ENCODE measurements around the gene NLRC5. TPM values are rescaled to one million over a fixed set of nuclear protein-coding genes. Genes with fewer than 3 reads are reported as not detected.

NLRC5 gene
- total and polyA plus RNA-seq, 2 donors (not counting 3 experiments of a cell fraction or from before 2014, with no cell fraction given) = 7.4 to 26.3 TPM

GRCh38 chr16:57118461-57119084 lies 129.2 kb downstream of the NLRC5 start:
- H2AFZ ChIP-seq (ENCODE audit: low read depth, low read length) = no peak overlapping the region
- H3K27me3 ChIP-seq (ENCODE audit: control insufficient read depth in 2 of 2, insufficient read depth in 2 of 2, low read length in 2 of 2) = no peaks in the 10 kb centered on the region
- H3K4me2 ChIP-seq (ENCODE audit: insufficient read depth, low read length) = no peak overlapping the region
- dilution Hi-C loops (cut with MboI; ENCODE audit: extremely low pct_ligation_motif_present, low sequenced_read_pairs) (no loop called here), intact Hi-C loops (cut with micrococcal nuclease) (no loop called here)
- no peak overlapping the region for H3K27ac ChIP-seq (ENCODE audit: insufficient read depth, low read depth, low read length)
- no TSS peak for BruUV-seq (replicated peaks)
- no peak overlapping the region for H3K4me3 ChIP-seq (replicated peaks in 1 of 3; ENCODE audit: insufficient read depth in 1 of 3, low read depth in 1 of 3, low read length in 3 of 3)
- no peaks in the 10 kb centered on the region for H3K79me2 ChIP-seq (ENCODE audit: control insufficient read depth, insufficient read depth, low read length)
- no peaks in the 10 kb centered on the region for H4K20me1 ChIP-seq (replicated peaks; ENCODE audit: control insufficient read depth, extremely low read depth, insufficient read depth, low read length)
- ChIA-PET CTCF (interaction anchor here (1.0 to 4.1 kb wide), 2 partner anchors 11 to 26 kb away, joined by 3 to 19 read pairs; partner anchors contain the start of gene CPNE2), POLR2A (no interaction called here)
- no peak overlapping the region for H3K9ac ChIP-seq (replicated peaks; ENCODE audit: extremely low read depth, insufficient read depth, low read length)
- no peaks in the 10 kb centered on the region for H3K9me1 ChIP-seq (replicated peaks; ENCODE audit: control insufficient read depth, extremely low read depth, insufficient read depth, low read length)
- peaks cover 18 to 55% of the 10 kb centered on the region in 2 experiments for H3K36me3 ChIP-seq (ENCODE audit: control insufficient read depth in 2 of 2, extremely low read depth in 1 of 2, insufficient read depth in 2 of 2, low read length in 2 of 2)
- no peak for DNase-seq (ENCODE audit: low read depth, low spot score)
- no peak for FAIRE-seq
- no peaks in the 10 kb centered on the region for H3K4me1 ChIP-seq (ENCODE audit: control insufficient read depth, extremely low read depth, insufficient read depth, low read length)
- TF ChIP-seq GATA2 (IDR thresholded peaks at IDR 0.05; ENCODE audit: insufficient read depth, insufficient read length, low read depth, low read length) (no peak), FOS (IDR thresholded peaks at IDR 0.05; ENCODE audit: borderline replicate concordance, insufficient read depth, low read length) (no peak), POLR2A (IDR thresholded peaks at IDR 0.05; ENCODE audit: low read depth, low read length) (no peak), MYC (IDR thresholded peaks at IDR 0.05; ENCODE audit: low read depth, low read length) (no peak), JUN (IDR thresholded peaks at IDR 0.05; ENCODE audit: borderline replicate concordance, insufficient read depth, insufficient read length, low read depth) (no peak), EZH2 (IDR thresholded peaks at IDR 0.05; ENCODE audit: borderline replicate concordance, low read depth, low read length, severe bottlenecking) (no peak), CTCF (IDR thresholded peaks at IDR 0.05; ENCODE audit: extremely low read depth in 1 of 2, insufficient read depth in 1 of 2, low read depth in 1 of 2, low read length in 2 of 2) (no peak), MAX (IDR thresholded peaks at IDR 0.05; ENCODE audit: insufficient read depth, insufficient read length) (no peak)
- no peaks in the 10 kb centered on the region for H3K9me3 ChIP-seq (replicated peaks; ENCODE audit: control insufficient read depth, insufficient read depth, low read length)

Data from endothelial cell of umbilical vein (primary cell).